ENCODE measurements around the gene RNF19B.

The RNF19B gene

GRCh38 chr1:32887623-32888022, 77.0 kb downstream of the RNF19B start:
- H3K36me3 Mint-ChIP-seq: no peaks in the 10 kb centered on the region
- no peak for DNase-seq (ENCODE audit: low spot score in 2 of 2)
- H3K4me1 Mint-ChIP-seq: peaks cover 17% of the 10 kb centered on the region
- no peaks in the 10 kb centered on the region for H3K9me3 Mint-ChIP-seq
- no peak for ATAC-seq
- no peak overlapping the region for H3K4me3 Mint-ChIP-seq
- H3K27ac Mint-ChIP-seq: no peak overlapping the region

- DNase-seq (ENCODE audit: low spot score in 2 of 2) (no peak), ATAC-seq (no peak)
- no peaks in the 10 kb centered on the region for H3K36me3 Mint-ChIP-seq
- no peak overlapping the region for H3K27ac Mint-ChIP-seq
- no peaks in the 10 kb centered on the region for H3K9me3 Mint-ChIP-seq
- H3K4me1 Mint-ChIP-seq: peaks cover 10% of the 10 kb centered on the region
- no peak overlapping the region for H3K4me3 Mint-ChIP-seq
These were observed 77.7 kb downstream of the RNF19B start for GRCh38 chr1:32886828-32887414.
